HT1080 (cell line): ENCODE results near the gene KCNT1. TPM values are rescaled to one million over a fixed set of nuclear protein-coding genes. Genes with fewer than 3 reads are reported as not detected.

ENCODE experiments used
- DNase-seq: peaks from one replicate; pipeline ENCODE4 v3.0.0-alpha.2; 2015; ENCODE audit warnings: low read depth
- total RNA-seq: library from RNA; depleted of rRNA; stranded (reverse); fragments of >200 nt; shearing (Covaris generic); gene quantifications from 2 replicates; pipeline ENCODE4 v1.2.3, GENCODE V29; 2014

KCNT1 gene
- total RNA-seq, 1 experiment from 2014 or later: not detected

- no peak for DNase-seq
Observed at GRCh38 chr9:135795391-135795790, 93.4 kb downstream of the KCNT1 start.

DNA sequence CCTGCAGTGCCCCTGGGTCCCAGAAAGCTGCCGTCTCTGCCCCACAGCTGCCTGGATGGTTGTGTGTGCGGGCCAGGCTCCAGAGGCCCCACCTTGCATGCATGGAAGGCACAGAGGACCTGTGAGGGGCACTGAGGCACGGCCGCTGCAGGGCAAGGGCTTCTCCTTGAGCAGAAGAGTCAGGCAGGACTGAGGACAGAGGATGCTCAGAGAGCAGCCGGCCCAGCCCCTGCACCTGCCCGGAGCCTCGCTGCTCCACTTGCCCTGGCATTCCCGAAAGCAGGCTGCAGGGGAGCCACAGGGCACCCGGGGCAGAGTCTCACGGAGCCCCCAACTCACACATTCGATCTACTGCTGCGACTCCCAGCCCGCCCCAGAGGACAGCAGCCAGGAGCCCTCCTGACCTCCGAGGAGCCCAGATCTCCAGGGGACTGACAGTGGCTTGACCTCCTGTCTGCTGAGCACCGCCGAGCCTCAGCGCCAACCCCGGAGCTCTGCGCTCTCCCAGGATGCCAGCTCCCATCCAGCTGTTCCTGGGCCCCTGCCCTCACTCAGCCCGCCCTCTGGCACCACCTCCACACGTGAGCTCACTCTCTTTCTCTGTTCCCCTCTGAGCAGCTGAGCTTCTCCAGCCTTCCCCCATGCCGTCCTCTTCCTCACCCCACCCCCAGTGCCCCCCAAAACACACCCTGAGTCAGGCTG, 95.0 kb downstream of the KCNT1 start:
- no peak for DNase-seq

- DNase-seq: peak; percentile 47
Observed at GRCh38 chr9:135797507-135798262, 95.7 kb downstream of the KCNT1 start.

DNA sequence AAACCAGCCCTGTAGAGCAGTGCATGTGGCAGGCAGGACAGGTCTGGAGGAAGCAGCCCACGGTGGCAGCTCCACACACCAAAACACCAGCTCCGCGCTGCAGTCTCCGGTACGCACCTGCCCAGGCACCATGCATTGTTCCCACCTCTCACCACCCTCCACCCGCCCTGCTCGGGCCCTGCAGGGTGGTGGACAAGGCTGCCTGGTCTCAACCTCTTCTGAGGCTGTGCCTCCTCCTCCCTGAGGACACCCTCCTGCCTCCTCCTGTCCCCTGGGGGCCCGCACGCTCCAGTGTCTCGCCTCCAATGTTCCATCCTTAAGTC, 96.2 kb downstream of the KCNT1 start:
- no peak for DNase-seq

- no peak for DNase-seq
Observed at GRCh38 chr9:135799261-135799660, 97.3 kb downstream of the KCNT1 start.

- DNase-seq: no peak
Observed at GRCh38 chr9:135801070-135801469, 99.1 kb downstream of the KCNT1 start.

GRCh38 chr9:135802876-135803419, 101.0 kb downstream of the KCNT1 start:
- no peak for DNase-seq

DNA sequence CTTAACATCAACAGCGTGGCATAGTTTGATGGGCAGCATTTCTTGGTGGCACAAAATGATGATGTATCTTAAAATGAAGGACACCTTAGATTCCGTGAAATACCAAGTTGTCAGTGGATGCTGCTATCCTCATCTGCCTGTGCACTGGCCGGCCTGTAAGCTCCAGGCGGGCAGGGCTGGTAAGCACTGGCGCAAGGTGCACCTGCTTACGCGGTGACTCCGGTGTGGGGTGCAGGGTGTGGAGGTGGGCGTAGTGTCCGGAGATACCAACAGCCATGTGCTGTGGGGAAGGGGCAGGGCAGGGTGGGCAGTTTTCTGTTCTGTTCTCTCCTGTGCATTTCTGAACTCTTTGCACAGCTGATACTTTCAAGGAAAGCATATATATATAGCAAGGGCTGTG, 101.5 kb downstream of the KCNT1 start:
- no peak for DNase-seq

- DNase-seq: no peak
Observed at GRCh38 chr9:135804581-135805421, 102.8 kb downstream of the KCNT1 start.

- no peak for DNase-seq
Observed at GRCh38 chr9:135805422-135806022, 103.5 kb downstream of the KCNT1 start.

DNA sequence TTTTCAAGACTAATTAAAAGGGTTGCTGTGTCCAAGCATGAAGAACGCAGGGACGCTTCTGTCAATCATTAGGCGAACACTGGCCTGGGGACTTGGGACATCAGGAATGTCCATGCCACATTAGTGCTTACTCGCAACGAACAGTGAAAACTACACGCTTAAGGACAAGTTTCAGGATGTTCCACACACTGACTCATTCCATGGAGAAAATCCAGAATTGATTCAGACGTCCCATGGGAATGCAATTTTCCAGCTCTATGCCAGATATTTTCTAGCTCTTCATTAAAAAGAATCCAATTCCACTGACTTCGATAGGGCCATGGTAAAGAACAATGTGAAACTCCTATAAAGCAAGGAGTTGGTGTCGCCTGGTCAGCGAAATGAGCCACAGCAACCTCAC, 107.2 kb downstream of the KCNT1 start:
- DNase-seq: no peak

GRCh38 chr9:135810806-135811575, 109.0 kb downstream of the KCNT1 start:
- DNase-seq: no peak

- no peak for DNase-seq
Observed at GRCh38 chr9:135811801-135812200, 109.8 kb downstream of the KCNT1 start.

DNA sequence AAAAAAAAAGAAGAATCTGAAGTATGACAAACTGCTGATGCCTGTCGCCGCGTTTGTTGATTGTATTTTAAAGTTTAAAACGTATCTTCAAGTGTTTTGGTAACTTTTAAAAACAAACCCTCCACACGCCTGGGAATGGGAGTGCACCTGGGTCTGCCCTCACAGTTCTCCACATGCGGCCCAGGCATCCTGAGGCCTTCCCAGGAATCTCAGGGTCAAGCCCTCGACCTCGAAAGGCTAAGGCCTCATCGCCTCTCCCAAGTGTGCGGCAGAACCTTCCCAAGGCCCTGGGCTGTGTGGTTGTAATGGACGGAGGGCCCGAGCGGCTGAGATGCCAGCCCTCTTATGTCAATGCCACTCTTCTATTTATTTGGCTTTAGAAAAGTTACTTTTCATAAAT, 111.0 kb downstream of the KCNT1 start:
- DNase-seq: no peak

- no peak for DNase-seq
Observed at GRCh38 chr9:135813671-135814290, 111.8 kb downstream of the KCNT1 start.

DNA sequence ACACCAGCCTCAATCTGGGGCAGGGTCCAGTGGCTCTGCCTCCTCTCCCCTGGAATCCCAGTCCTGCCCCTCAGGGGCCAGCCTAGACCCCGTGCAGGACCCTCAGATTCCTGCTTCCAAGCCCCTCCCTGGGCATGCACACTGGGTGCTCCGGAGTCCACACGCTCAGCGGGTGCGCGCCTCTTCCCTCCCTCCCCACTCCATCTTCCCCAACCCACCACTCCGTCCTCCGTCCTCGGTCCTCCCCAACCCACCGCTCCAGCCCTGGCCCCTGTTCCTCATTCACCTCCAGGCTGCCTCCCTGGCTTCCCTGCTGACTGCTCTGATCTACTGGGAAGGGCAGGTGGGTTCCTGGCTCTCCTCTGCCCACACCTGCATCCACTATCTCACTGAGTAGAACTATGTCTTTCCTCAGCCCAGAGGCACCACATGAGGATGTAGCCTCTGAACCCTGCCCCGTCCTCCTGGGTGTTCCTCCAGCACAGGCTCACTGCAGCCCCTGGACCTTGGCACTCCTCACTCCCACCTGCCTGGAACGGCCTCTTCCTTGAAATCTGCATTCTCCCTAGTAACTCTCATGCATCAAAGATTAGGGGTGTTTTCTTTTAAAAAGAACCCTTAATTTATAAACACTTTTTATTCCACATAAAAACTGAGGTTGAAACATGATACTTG, 112.6 kb downstream of the KCNT1 start:
- no peak for DNase-seq

DNA sequence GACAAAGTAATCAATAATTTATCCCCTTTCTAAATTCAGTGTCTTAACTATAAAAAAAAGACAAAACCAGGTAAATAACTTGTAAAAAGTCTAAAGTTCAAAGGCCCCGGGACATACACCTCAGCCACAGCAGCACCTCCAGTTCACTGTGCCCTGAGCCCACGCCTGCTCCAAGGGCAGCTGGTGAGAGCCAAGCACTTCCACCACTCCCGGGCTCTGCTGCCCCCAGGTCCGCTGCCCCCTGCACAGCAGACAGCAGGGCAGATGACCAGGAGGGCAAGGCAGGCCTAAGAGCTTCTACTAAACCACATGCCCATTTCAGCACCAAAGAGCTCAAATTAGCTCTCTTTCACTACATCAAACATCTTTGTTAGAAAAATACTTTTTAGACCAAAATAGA, 113.4 kb downstream of the KCNT1 start:
- no peak for DNase-seq

- no peak for DNase-seq
Observed at GRCh38 chr9:135815830-135816650, 114.1 kb downstream of the KCNT1 start.

- no peak for DNase-seq
Observed at GRCh38 chr9:135816651-135816970, 114.6 kb downstream of the KCNT1 start.
